ENCODE results near the gene CYP8B1. TPM values are rescaled to one million over a fixed set of nuclear protein-coding genes. Genes with fewer than 3 reads are reported as not detected.

Gene CYP8B1
- total and polyA plus RNA-seq, 2 of the 8 experiments (the other 6 are each of a cell fraction or from before 2014, with no cell fraction given), result not detected

GRCh38 chr3:42904076-42904475 is 28.4 kb upstream of the CYP8B1 start (continued):
- TF ChIP-seq, protein P1, sequence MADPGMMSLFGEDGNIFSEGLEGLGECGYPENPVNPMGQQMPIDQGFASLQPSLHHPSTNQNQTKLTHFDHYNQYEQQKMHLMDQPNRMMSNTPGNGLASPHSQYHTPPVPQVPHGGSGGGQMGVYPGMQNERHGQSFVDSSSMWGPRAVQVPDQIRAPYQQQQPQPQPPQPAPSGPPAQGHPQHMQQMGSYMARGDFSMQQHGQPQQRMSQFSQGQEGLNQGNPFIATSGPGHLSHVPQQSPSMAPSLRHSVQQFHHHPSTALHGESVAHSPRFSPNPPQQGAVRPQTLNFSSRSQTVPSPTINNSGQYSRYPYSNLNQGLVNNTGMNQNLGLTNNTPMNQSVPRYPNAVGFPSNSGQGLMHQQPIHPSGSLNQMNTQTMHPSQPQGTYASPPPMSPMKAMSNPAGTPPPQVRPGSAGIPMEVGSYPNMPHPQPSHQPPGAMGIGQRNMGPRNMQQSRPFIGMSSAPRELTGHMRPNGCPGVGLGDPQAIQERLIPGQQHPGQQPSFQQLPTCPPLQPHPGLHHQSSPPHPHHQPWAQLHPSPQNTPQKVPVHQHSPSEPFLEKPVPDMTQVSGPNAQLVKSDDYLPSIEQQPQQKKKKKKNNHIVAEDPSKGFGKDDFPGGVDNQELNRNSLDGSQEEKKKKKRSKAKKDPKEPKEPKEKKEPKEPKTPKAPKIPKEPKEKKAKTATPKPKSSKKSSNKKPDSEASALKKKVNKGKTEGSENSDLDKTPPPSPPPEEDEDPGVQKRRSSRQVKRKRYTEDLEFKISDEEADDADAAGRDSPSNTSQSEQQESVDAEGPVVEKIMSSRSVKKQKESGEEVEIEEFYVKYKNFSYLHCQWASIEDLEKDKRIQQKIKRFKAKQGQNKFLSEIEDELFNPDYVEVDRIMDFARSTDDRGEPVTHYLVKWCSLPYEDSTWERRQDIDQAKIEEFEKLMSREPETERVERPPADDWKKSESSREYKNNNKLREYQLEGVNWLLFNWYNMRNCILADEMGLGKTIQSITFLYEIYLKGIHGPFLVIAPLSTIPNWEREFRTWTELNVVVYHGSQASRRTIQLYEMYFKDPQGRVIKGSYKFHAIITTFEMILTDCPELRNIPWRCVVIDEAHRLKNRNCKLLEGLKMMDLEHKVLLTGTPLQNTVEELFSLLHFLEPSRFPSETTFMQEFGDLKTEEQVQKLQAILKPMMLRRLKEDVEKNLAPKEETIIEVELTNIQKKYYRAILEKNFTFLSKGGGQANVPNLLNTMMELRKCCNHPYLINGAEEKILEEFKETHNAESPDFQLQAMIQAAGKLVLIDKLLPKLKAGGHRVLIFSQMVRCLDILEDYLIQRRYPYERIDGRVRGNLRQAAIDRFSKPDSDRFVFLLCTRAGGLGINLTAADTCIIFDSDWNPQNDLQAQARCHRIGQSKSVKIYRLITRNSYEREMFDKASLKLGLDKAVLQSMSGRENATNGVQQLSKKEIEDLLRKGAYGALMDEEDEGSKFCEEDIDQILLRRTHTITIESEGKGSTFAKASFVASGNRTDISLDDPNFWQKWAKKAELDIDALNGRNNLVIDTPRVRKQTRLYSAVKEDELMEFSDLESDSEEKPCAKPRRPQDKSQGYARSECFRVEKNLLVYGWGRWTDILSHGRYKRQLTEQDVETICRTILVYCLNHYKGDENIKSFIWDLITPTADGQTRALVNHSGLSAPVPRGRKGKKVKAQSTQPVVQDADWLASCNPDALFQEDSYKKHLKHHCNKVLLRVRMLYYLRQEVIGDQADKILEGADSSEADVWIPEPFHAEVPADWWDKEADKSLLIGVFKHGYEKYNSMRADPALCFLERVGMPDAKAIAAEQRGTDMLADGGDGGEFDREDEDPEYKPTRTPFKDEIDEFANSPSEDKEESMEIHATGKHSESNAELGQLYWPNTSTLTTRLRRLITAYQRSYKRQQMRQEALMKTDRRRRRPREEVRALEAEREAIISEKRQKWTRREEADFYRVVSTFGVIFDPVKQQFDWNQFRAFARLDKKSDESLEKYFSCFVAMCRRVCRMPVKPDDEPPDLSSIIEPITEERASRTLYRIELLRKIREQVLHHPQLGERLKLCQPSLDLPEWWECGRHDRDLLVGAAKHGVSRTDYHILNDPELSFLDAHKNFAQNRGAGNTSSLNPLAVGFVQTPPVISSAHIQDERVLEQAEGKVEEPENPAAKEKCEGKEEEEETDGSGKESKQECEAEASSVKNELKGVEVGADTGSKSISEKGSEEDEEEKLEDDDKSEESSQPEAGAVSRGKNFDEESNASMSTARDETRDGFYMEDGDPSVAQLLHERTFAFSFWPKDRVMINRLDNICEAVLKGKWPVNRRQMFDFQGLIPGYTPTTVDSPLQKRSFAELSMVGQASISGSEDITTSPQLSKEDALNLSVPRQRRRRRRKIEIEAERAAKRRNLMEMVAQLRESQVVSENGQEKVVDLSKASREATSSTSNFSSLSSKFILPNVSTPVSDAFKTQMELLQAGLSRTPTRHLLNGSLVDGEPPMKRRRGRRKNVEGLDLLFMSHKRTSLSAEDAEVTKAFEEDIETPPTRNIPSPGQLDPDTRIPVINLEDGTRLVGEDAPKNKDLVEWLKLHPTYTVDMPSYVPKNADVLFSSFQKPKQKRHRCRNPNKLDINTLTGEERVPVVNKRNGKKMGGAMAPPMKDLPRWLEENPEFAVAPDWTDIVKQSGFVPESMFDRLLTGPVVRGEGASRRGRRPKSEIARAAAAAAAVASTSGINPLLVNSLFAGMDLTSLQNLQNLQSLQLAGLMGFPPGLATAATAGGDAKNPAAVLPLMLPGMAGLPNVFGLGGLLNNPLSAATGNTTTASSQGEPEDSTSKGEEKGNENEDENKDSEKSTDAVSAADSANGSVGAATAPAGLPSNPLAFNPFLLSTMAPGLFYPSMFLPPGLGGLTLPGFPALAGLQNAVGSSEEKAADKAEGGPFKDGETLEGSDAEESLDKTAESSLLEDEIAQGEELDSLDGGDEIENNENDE (IDR thresholded peaks at IDR 0.05; ENCODE audit: insufficient replicate concordance, low read length), result no peak
- TF ChIP-seq YY1 (IDR thresholded peaks at IDR 0.05; ENCODE audit: low read depth, low read length), result no peak

Data from H1 (cell line).